ENCODE results near the gene C12orf75.

Gene C12orf75

GRCh38 chr12:105315726-105316125, 14.8 kb upstream of the C12orf75 start:
- WGBS, 2 donors (ENCODE audit: extremely low coverage in 2 of 2, insufficient read length in 2 of 2, insufficient replicate concordance in 1 of 2) = no CpG with 5 or more reads among the region's 6 CpGs
- no peak overlapping the region for H2BK15ac ChIP-seq (ENCODE audit: low read length)
- no peak overlapping the region for H3K14ac ChIP-seq (ENCODE audit: low read length)
- no peak overlapping the region for H3K9ac ChIP-seq (ENCODE audit: low read depth, low read length, poor library complexity)
- no peak overlapping the region for H2BK5ac ChIP-seq (ENCODE audit: low read length)
- no peak overlapping the region for H2AFZ ChIP-seq (ENCODE audit: low read length)
- no peak overlapping the region for H3K4me2 ChIP-seq (ENCODE audit: insufficient read depth, low read length, poor library complexity, severe bottlenecking)
- H2BK12ac ChIP-seq (ENCODE audit: low read length) = no peak overlapping the region
- H3K79me1 ChIP-seq (ENCODE audit: low read depth, low read length) = no peaks in the 10 kb centered on the region
- peaks cover 1 to 5% of the 10 kb centered on the region in 2 donors for H3K9me3 ChIP-seq (replicated peaks in 1 of 2; ENCODE audit: control insufficient read depth in 2 of 2, insufficient read depth in 1 of 2, low read depth in 1 of 2, low read length in 2 of 2)
- no peak overlapping the region for H4K91ac ChIP-seq (ENCODE audit: low read depth, low read length, poor library complexity)
- no peaks in the 10 kb centered on the region for H3K4me1 ChIP-seq (ENCODE audit: control insufficient read depth in 2 of 2, insufficient read depth in 1 of 2, low read depth in 1 of 2, low read length in 2 of 2)
- no peak overlapping the region for H3K23ac ChIP-seq (ENCODE audit: low read depth, low read length, poor library complexity)
- no peak overlapping the region for H3K4ac ChIP-seq (ENCODE audit: low read length)
- H3K4me3 ChIP-seq (ENCODE audit: low read length in 2 of 2) = no peak overlapping the region
- no peak overlapping the region for H2AK5ac ChIP-seq (ENCODE audit: low read depth, low read length)
- H3K18ac ChIP-seq (ENCODE audit: low read length) = no peak overlapping the region
- DNase-seq (ENCODE audit: low spot score) = no peak
- H3K27me3 ChIP-seq (ENCODE audit: control insufficient read depth in 3 of 3, insufficient read depth in 3 of 3, low read depth in 1 of 3, low read length in 3 of 3) = peaks cover 0 to 12% (median 0%) of the 10 kb centered on the region in 3 experiments
- H3K27ac ChIP-seq (replicated peaks; ENCODE audit: low read length) = no peak overlapping the region
- no peaks in the 10 kb centered on the region for H3K36me3 ChIP-seq (replicated peaks in 1 of 2; ENCODE audit: control insufficient read depth in 2 of 2, insufficient read depth in 2 of 2, low read length in 2 of 2)
- H2BK120ac ChIP-seq (ENCODE audit: low read depth, low read length) = no peak overlapping the region
- no peak overlapping the region for H4K8ac ChIP-seq (ENCODE audit: low read depth, low read length)

GRCh38 chr12:105316931-105317852, 13.3 kb upstream of the C12orf75 start:
- H2BK120ac ChIP-seq (ENCODE audit: low read depth, low read length) = no peak overlapping the region
- no peak overlapping the region for H3K18ac ChIP-seq (ENCODE audit: low read length)
- H3K79me1 ChIP-seq (ENCODE audit: low read depth, low read length) = no peaks in the 10 kb centered on the region
- no CpG with 5 or more reads among the region's 4 CpGs for WGBS, 2 donors (ENCODE audit: extremely low coverage in 2 of 2, insufficient read length in 2 of 2, insufficient replicate concordance in 1 of 2)
- no peaks in the 10 kb centered on the region for H3K4me1 ChIP-seq (ENCODE audit: control insufficient read depth in 2 of 2, insufficient read depth in 1 of 2, low read depth in 1 of 2, low read length in 2 of 2)
- H3K27ac ChIP-seq (replicated peaks; ENCODE audit: low read length) = no peak overlapping the region
- no peak overlapping the region for H4K8ac ChIP-seq (ENCODE audit: low read depth, low read length)
- no peak overlapping the region for H3K9ac ChIP-seq (ENCODE audit: low read depth, low read length, poor library complexity)
- peaks cover 0 to 22% (median 0%) of the 10 kb centered on the region in 3 experiments for H3K27me3 ChIP-seq (ENCODE audit: control insufficient read depth in 3 of 3, insufficient read depth in 3 of 3, low read depth in 1 of 3, low read length in 3 of 3)
- H4K91ac ChIP-seq (ENCODE audit: low read depth, low read length, poor library complexity) = no peak overlapping the region
- no peak overlapping the region for H3K23ac ChIP-seq (ENCODE audit: low read depth, low read length, poor library complexity)
- no peak overlapping the region for H3K4me2 ChIP-seq (ENCODE audit: insufficient read depth, low read length, poor library complexity, severe bottlenecking)
- no peak overlapping the region for H2BK12ac ChIP-seq (ENCODE audit: low read length)
- no peak overlapping the region for H2AK5ac ChIP-seq (ENCODE audit: low read depth, low read length)
- peaks cover 1 to 5% of the 10 kb centered on the region in 2 donors for H3K9me3 ChIP-seq (replicated peaks in 1 of 2; ENCODE audit: control insufficient read depth in 2 of 2, insufficient read depth in 1 of 2, low read depth in 1 of 2, low read length in 2 of 2)
- H2BK15ac ChIP-seq (ENCODE audit: low read length) = no peak overlapping the region
- DNase-seq (ENCODE audit: low spot score) = no peak
- H3K4ac ChIP-seq (ENCODE audit: low read length) = no peak overlapping the region
- no peak overlapping the region for H2AFZ ChIP-seq (ENCODE audit: low read length)
- H3K36me3 ChIP-seq (replicated peaks in 1 of 2; ENCODE audit: control insufficient read depth in 2 of 2, insufficient read depth in 2 of 2, low read length in 2 of 2) = no peaks in the 10 kb centered on the region
- H3K14ac ChIP-seq (ENCODE audit: low read length) = no peak overlapping the region
- H3K4me3 ChIP-seq (ENCODE audit: low read length in 2 of 2) = no peak overlapping the region
- no peak overlapping the region for H2BK5ac ChIP-seq (ENCODE audit: low read length)

- Histone ChIP-seq H2BK120ac (ENCODE audit: low read depth, low read length) (no peak overlapping the region), H4K91ac (ENCODE audit: low read depth, low read length, poor library complexity) (no peak overlapping the region), H3K9ac (ENCODE audit: low read depth, low read length, poor library complexity) (no peak overlapping the region), H2BK12ac (ENCODE audit: low read length) (no peak overlapping the region), H2BK15ac (ENCODE audit: low read length) (no peak overlapping the region), H3K14ac (ENCODE audit: low read length) (no peak overlapping the region), H3K9me3 (replicated peaks in 1 of 2; ENCODE audit: control insufficient read depth in 2 of 2, insufficient read depth in 1 of 2, low read depth in 1 of 2, low read length in 2 of 2) (peaks cover 1 to 5% of the 10 kb centered on the region in 2 donors), H3K36me3 (replicated peaks in 1 of 2; ENCODE audit: control insufficient read depth in 2 of 2, insufficient read depth in 2 of 2, low read length in 2 of 2) (no peaks in the 10 kb centered on the region), H2AK5ac (ENCODE audit: low read depth, low read length) (no peak overlapping the region), H3K4me2 (ENCODE audit: insufficient read depth, low read length, poor library complexity, severe bottlenecking) (no peak overlapping the region), H3K23ac (ENCODE audit: low read depth, low read length, poor library complexity) (no peak overlapping the region), H3K79me1 (ENCODE audit: low read depth, low read length) (no peaks in the 10 kb centered on the region), H3K27ac (replicated peaks; ENCODE audit: low read length) (no peak overlapping the region), H2AFZ (ENCODE audit: low read length) (no peak overlapping the region), H3K4me3 (ENCODE audit: low read length in 2 of 2) (no peak overlapping the region), H4K8ac (ENCODE audit: low read depth, low read length) (no peak overlapping the region), H3K4ac (ENCODE audit: low read length) (no peak overlapping the region), H3K18ac (ENCODE audit: low read length) (no peak overlapping the region), H3K27me3 (ENCODE audit: control insufficient read depth in 3 of 3, insufficient read depth in 3 of 3, low read depth in 1 of 3, low read length in 3 of 3) (peaks cover 0 to 29% (median 0%) of the 10 kb centered on the region in 3 experiments), H2BK5ac (ENCODE audit: low read length) (no peak overlapping the region), H3K4me1 (ENCODE audit: control insufficient read depth in 2 of 2, insufficient read depth in 1 of 2, low read depth in 1 of 2, low read length in 2 of 2) (no peaks in the 10 kb centered on the region)
- DNase-seq (ENCODE audit: low spot score) = no peak
- no CpG with 5 or more reads among the region's 3 CpGs for WGBS, 2 donors (ENCODE audit: extremely low coverage in 2 of 2, insufficient read length in 2 of 2, insufficient replicate concordance in 1 of 2)
These were observed 12.4 kb upstream of the C12orf75 start for GRCh38 chr12:105317942-105318621.

Data from neuronal stem cell (in vitro differentiated cells).